ENCODE results near the gene ANKS1B.

ANKS1B gene

GRCh38 chr12:99870085-99870484, 114.7 kb downstream of the ANKS1B start:
- WGBS, 2 experiments (ENCODE audit: insufficient coverage in 2 of 2): 83 to 89% methylated on average over 3 of the region's 5 CpGs
- Histone ChIP-seq H3K9me3 (ENCODE audit: control insufficient read depth, low read length) (peaks cover 2% of the 10 kb centered on the region), H3K36me3 (ENCODE audit: control insufficient read depth, insufficient read depth, low read length) (no peaks in the 10 kb centered on the region), H3K27ac (ENCODE audit: low read depth, low read length, severe bottlenecking) (no peak overlapping the region), H3K4me1 (ENCODE audit: control insufficient read depth, insufficient read depth, low read length, poor library complexity, severe bottlenecking) (no peaks in the 10 kb centered on the region), H3K4me3 (ENCODE audit: extremely low read depth, insufficient read depth, low read length, poor library complexity, severe bottlenecking) (no peak overlapping the region)

DNA sequence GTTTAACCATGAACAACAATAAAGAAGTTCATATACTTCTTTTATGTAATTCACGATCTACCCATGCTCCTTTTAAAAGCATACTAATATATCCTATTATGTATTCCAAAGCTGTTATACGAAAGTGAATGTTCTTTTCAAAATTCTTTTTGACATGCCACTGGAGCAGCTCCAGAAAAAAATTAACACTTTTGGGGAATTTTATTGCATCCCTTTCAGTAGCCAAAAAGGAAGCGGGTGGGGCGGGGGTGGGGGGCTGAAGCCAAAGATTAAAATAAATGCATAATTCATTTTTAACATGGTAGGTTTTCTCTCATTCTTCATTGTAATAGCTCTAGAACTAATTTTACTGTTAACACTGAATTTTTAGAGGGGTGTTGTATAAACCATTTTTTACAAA, 123.0 kb downstream of the ANKS1B start:
- Histone ChIP-seq H3K27ac (ENCODE audit: low read depth, low read length, severe bottlenecking) (no peak overlapping the region), H3K9me3 (ENCODE audit: control insufficient read depth, low read length) (no peaks in the 10 kb centered on the region), H3K4me1 (ENCODE audit: control insufficient read depth, insufficient read depth, low read length, poor library complexity, severe bottlenecking) (no peaks in the 10 kb centered on the region), H3K36me3 (ENCODE audit: control insufficient read depth, insufficient read depth, low read length) (no peaks in the 10 kb centered on the region), H3K4me3 (ENCODE audit: extremely low read depth, insufficient read depth, low read length, poor library complexity, severe bottlenecking) (no peak overlapping the region)
- WGBS, 2 experiments (ENCODE audit: insufficient coverage in 2 of 2): no CpG with 5 or more reads among the region's 4 CpGs

GRCh38 chr12:99859126-99859525, 125.6 kb downstream of the ANKS1B start:
- Histone ChIP-seq H3K27ac (ENCODE audit: low read depth, low read length, severe bottlenecking) (no peak overlapping the region), H3K4me3 (ENCODE audit: extremely low read depth, insufficient read depth, low read length, poor library complexity, severe bottlenecking) (no peak overlapping the region), H3K9me3 (ENCODE audit: control insufficient read depth, low read length) (no peaks in the 10 kb centered on the region), H3K4me1 (ENCODE audit: control insufficient read depth, insufficient read depth, low read length, poor library complexity, severe bottlenecking) (no peaks in the 10 kb centered on the region), H3K36me3 (ENCODE audit: control insufficient read depth, insufficient read depth, low read length) (no peaks in the 10 kb centered on the region)
- no CpG with 5 or more reads among the region's 1 CpG for WGBS, 2 experiments (ENCODE audit: insufficient coverage in 2 of 2)

GRCh38 chr12:99852666-99853065, 132.1 kb downstream of the ANKS1B start:
- no peak overlapping the region for H3K27ac ChIP-seq (ENCODE audit: low read depth, low read length, severe bottlenecking)
- WGBS, 2 experiments (ENCODE audit: insufficient coverage in 2 of 2): 67 to 68% methylated on average over 5 of the region's 5 CpGs
- H3K36me3 ChIP-seq (ENCODE audit: control insufficient read depth, insufficient read depth, low read length): no peaks in the 10 kb centered on the region
- H3K4me3 ChIP-seq (ENCODE audit: extremely low read depth, insufficient read depth, low read length, poor library complexity, severe bottlenecking): no peak overlapping the region
- no peaks in the 10 kb centered on the region for H3K9me3 ChIP-seq (ENCODE audit: control insufficient read depth, low read length)
- H3K4me1 ChIP-seq (ENCODE audit: control insufficient read depth, insufficient read depth, low read length, poor library complexity, severe bottlenecking): no peaks in the 10 kb centered on the region

GRCh38 chr12:99847936-99848335, 136.8 kb downstream of the ANKS1B start:
- no peak overlapping the region for H3K4me3 ChIP-seq (ENCODE audit: extremely low read depth, insufficient read depth, low read length, poor library complexity, severe bottlenecking)
- no peaks in the 10 kb centered on the region for H3K9me3 ChIP-seq (ENCODE audit: control insufficient read depth, low read length)
- no peaks in the 10 kb centered on the region for H3K36me3 ChIP-seq (ENCODE audit: control insufficient read depth, insufficient read depth, low read length)
- no peak overlapping the region for H3K27ac ChIP-seq (ENCODE audit: low read depth, low read length, severe bottlenecking)
- H3K4me1 ChIP-seq (ENCODE audit: control insufficient read depth, insufficient read depth, low read length, poor library complexity, severe bottlenecking): no peaks in the 10 kb centered on the region

- Histone ChIP-seq H3K4me3 (ENCODE audit: extremely low read depth, insufficient read depth, low read length, poor library complexity, severe bottlenecking) (no peak overlapping the region), H3K9me3 (ENCODE audit: control insufficient read depth, low read length) (no peaks in the 10 kb centered on the region), H3K4me1 (ENCODE audit: control insufficient read depth, insufficient read depth, low read length, poor library complexity, severe bottlenecking) (no peaks in the 10 kb centered on the region), H3K36me3 (ENCODE audit: control insufficient read depth, insufficient read depth, low read length) (no peaks in the 10 kb centered on the region), H3K27ac (ENCODE audit: low read depth, low read length, severe bottlenecking) (no peak overlapping the region)
- WGBS, 2 experiments (ENCODE audit: insufficient coverage in 2 of 2): no CpG with 5 or more reads among the region's 2 CpGs
Measured at GRCh38 chr12:99834710-99835109, 150.0 kb downstream of the ANKS1B start.

DNA sequence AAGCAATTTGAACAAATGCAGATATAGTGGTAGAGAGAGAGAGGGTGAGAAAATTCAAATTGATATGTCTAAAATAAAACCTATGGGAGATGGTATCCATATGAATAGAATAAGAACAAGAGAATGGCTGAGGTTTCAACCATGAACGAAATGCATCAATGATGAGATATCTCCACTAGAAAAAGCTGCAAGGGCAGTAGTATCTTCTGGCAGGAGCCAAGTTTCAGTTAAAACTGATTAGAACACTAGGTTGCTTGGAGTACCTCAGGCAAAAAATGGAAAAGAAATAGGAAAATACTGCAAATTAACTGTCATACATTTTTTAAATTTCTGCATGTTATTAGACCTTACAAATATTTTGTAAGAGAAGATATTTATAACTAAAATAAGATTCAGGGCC, 151.3 kb downstream of the ANKS1B start:
- H3K4me1 ChIP-seq (ENCODE audit: control insufficient read depth, insufficient read depth, low read length, poor library complexity, severe bottlenecking): no peaks in the 10 kb centered on the region
- no peak overlapping the region for H3K27ac ChIP-seq (ENCODE audit: low read depth, low read length, severe bottlenecking)
- WGBS, 2 experiments (ENCODE audit: insufficient coverage in 2 of 2): 67% methylated on average over 1 of the region's 1 CpG
- no peak overlapping the region for H3K4me3 ChIP-seq (ENCODE audit: extremely low read depth, insufficient read depth, low read length, poor library complexity, severe bottlenecking)
- H3K9me3 ChIP-seq (ENCODE audit: control insufficient read depth, low read length): no peaks in the 10 kb centered on the region
- H3K36me3 ChIP-seq (ENCODE audit: control insufficient read depth, insufficient read depth, low read length): no peaks in the 10 kb centered on the region

DNA sequence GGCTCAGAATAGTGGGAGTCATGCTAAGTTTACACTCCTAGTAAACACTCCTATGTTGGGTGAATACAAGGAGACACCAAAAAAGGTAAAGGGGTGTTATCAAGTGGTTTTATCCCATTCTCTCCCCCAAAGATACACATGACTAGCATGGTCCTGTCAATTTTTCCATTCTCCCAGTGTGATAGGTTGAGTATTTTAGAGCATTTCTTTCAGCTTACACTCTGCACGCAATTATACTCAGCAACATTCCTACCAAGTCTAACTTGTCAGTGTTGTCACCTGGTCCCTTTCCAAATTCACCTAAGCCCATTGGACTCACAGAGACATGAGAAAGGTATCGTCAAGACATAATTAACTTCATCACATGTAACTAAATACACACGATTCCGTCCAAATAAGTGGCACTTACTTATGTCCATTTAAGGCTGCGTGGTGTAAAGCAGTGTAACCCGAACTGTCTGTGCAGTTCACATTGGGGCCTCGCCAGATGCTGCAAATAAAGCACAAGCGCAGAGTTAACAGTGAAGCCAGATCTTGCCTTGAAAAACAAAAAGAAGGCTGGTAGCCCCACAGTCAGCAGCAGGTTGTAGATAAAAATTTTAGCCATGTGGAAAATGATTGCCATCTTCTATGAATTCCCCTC, 159.7 kb downstream of the ANKS1B start:
- H3K9me3 ChIP-seq (ENCODE audit: control insufficient read depth, low read length): no peaks in the 10 kb centered on the region
- no peaks in the 10 kb centered on the region for H3K4me1 ChIP-seq (ENCODE audit: control insufficient read depth, insufficient read depth, low read length, poor library complexity, severe bottlenecking)
- H3K36me3 ChIP-seq (ENCODE audit: control insufficient read depth, insufficient read depth, low read length): no peaks in the 10 kb centered on the region
- H3K4me3 ChIP-seq (ENCODE audit: extremely low read depth, insufficient read depth, low read length, poor library complexity, severe bottlenecking): no peak overlapping the region
- no peak overlapping the region for H3K27ac ChIP-seq (ENCODE audit: low read depth, low read length, severe bottlenecking)
- 88 to 94% methylated on average over 6 to 8 of the region's 8 CpGs for WGBS, 2 experiments (ENCODE audit: insufficient coverage in 2 of 2)

DNA sequence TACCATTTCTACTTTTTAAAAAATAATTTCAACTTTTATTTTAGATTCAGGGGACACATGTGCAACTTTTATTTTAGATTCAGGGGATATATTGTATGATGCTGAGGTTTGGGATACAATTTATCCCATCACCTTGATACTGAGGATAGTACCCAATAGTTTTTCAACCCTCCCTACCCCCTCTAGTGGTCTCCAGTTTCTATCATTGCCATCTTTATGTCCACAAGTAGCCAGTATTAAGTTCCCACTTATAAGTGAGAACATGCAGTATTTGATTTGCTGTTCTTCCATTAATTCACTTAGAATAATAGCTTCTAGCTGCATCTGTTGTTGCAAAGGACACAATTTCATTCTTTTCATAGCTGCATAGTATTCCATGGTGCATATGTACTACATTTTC, 162.5 kb downstream of the ANKS1B start:
- Histone ChIP-seq H3K4me1 (ENCODE audit: control insufficient read depth, insufficient read depth, low read length, poor library complexity, severe bottlenecking) (no peaks in the 10 kb centered on the region), H3K9me3 (ENCODE audit: control insufficient read depth, low read length) (no peaks in the 10 kb centered on the region), H3K36me3 (ENCODE audit: control insufficient read depth, insufficient read depth, low read length) (no peaks in the 10 kb centered on the region), H3K27ac (ENCODE audit: low read depth, low read length, severe bottlenecking) (no peak overlapping the region), H3K4me3 (ENCODE audit: extremely low read depth, insufficient read depth, low read length, poor library complexity, severe bottlenecking) (no peak overlapping the region)

DNA sequence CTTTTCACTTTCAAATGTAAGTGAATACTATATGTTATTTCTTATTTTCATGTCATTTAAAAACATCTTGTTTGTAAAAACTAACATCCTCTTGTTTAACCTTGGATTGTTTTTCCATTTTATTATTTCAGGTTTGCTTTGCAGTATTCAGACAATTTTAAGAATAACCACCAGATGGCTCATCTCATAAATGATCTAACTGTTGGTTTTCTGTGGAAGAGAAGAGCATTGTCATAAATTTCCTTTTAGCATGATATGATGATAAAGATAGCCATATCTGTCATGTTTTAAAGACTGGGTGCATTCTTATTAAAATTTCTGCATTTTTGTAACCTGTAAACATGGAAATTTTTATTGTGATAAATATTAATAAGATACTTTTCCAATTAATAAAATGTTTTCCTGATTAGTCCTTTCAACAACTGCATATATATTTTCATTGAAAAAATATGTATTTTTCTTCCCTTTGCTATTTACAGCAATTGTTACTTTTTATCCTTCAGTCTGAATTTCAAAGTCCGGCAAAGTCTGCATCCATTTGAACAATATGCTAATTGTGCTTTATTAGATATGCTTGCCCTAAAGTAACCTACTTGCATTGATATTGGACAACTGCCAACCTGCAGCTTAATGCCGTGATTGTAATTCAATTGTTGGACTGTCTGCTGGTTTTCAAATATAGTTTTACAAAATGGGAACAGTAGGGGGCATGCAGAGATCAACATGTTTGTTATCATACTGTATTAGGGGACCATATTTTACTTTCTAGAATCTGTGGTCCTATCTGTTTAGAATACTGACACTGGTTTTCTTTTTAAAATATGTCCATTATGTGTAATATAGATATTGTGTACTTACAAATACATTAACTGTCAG, 173.8 kb downstream of the ANKS1B start:
- Histone ChIP-seq H3K27ac (ENCODE audit: low read depth, low read length, severe bottlenecking) (no peak overlapping the region), H3K36me3 (ENCODE audit: control insufficient read depth, insufficient read depth, low read length) (no peaks in the 10 kb centered on the region), H3K4me1 (ENCODE audit: control insufficient read depth, insufficient read depth, low read length, poor library complexity, severe bottlenecking) (no peaks in the 10 kb centered on the region), H3K4me3 (ENCODE audit: extremely low read depth, insufficient read depth, low read length, poor library complexity, severe bottlenecking) (no peak overlapping the region), H3K9me3 (ENCODE audit: control insufficient read depth, low read length) (no peaks in the 10 kb centered on the region)
- WGBS, 2 experiments (ENCODE audit: insufficient coverage in 2 of 2): no CpG with 5 or more reads among the region's 2 CpGs

DNA sequence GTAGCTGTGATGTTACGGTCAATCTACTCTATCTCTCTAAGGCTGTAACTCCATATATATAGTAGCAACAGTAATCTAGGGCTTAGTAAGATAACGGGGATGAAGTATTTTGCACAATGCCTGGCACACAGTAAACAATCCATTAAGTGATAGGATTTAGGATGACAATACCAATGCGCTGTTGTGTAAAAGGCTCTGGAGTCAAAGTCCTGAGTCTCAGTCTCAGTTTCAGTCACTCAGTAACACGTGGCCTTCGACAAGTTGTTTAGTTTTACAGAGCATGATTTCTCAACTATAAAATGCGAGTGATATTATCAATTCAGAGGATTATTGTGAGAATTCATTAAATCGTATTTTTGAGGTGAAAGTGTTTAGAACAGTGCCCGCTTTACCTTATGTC, 174.8 kb downstream of the ANKS1B start:
- 92 to 93% methylated on average over 3 of the region's 8 CpGs for WGBS, 2 experiments (ENCODE audit: insufficient coverage in 2 of 2)
- Histone ChIP-seq H3K4me1 (ENCODE audit: control insufficient read depth, insufficient read depth, low read length, poor library complexity, severe bottlenecking) (no peaks in the 10 kb centered on the region), H3K9me3 (ENCODE audit: control insufficient read depth, low read length) (no peaks in the 10 kb centered on the region), H3K36me3 (ENCODE audit: control insufficient read depth, insufficient read depth, low read length) (no peaks in the 10 kb centered on the region), H3K27ac (ENCODE audit: low read depth, low read length, severe bottlenecking) (no peak overlapping the region), H3K4me3 (ENCODE audit: extremely low read depth, insufficient read depth, low read length, poor library complexity, severe bottlenecking) (no peak overlapping the region)

Data from mesodermal cell (in vitro differentiated cells).